NCI-H2227 (cell line): Measurements from ENCODE around the gene SSR3.

ENCODE experiments used
- DNase-seq: peaks from one replicate; lab custom pipeline; 2025; ENCODE audit not compliant: unreplicated experiment; lab: John Stamatoyannopoulos, UW

Gene SSR3

GRCh38 chr3:156493887-156494286, 61.0 kb downstream of the SSR3 start:
- no peak for DNase-seq

DNA sequence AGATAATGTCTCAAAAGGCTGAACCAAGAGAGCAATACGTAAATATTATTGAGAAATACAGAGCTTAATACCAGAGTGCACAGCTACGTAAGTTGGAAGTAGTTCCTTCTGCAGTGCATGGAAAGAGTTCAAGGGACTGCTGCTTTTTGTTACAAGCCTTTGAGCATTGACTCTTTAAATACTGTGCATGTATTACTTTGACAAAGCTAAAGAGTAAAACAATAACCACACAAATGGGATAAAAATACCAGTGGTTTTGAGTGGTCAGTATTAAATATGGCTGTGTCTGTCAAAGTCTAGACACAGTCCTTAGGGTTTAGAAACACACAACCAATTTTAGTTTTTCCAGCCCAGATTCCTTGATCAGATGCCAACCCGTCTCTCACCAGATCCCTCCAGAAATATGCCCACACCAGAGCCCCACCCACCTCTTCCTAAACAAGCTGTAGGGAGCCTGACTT, 62.1 kb downstream of the SSR3 start:
- no peak for DNase-seq

DNA sequence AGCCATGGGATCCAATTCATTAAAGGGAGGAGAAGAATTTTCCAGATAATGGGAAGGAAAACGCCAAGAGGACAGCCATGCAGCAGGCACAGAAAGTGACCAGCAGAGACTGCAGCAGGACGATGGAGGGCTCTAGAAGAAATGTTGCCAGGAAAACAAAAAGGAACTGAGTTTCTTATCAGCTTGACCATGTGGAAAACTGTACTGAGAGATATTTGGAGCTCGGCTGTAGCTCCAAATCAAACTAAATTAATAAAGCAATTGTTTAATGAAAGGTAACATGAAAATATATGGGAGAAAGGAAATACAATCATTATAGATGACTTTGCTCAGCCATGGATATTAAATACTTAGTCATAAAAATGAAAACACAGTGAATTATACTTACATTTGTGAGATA, 63.7 kb downstream of the SSR3 start:
- DNase-seq = no peak
